GM23248 (cell line): ENCODE data around the gene GNAQ.

ENCODE experiments used
- EZH2 ChIP-seq: fragments of 200-600 bp; sonication (generic); IDR thresholded peaks from 2 replicates; pipeline ENCODE4 v1.6.1; 2018; ENCODE audit warnings: antibody characterized with exemption, mild to moderate bottlenecking; ENCODE audit not compliant: insufficient read depth, poor library complexity, severe bottlenecking
- EZH2phosphoT487 ChIP-seq: fragments of 200-600 bp; sonication (generic); IDR thresholded peaks from 2 replicates; pipeline ENCODE4 v1.6.1; 2018; ENCODE audit warnings: antibody characterized with exemption, moderate library complexity, mild to moderate bottlenecking, low read depth; ENCODE audit not compliant: insufficient read depth

DNA sequence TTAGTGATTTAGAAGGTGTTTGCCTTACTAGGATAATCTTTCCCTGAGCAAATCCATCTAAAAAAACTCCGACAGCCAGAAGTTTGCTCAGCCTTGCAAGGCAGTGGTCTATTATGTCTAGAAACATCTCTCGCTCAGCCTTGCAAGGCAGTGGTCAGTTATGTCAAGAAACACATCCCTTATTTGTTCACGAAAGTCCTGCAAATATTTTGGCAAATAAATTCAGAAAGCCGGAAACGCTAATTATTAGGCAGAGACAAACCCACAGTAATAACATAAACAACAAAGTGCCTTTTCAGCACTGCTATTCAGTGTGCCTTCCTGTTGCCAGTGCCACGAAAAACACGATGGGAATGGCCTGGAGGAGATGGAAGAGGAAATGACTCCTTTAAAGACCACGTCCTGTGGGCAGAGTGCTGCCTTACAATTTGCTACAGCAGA lies 184.5 kb downstream of the GNAQ start:
- no peak for TF ChIP-seq EZH2phosphoT487
- no peak for TF ChIP-seq EZH2
